HEK293 (cell line): ENCODE measurements around the gene PRSS37.

Experiments
- CTCF ChIA-PET: fragments of 350-600 bp; formaldehyde crosslinking; extraction: SDS; loops from one replicate; lab custom pipeline; 2021; ENCODE audit warnings: antibody characterized with exemption; lab: Yijun Ruan, JAX
- POLR2A ChIA-PET: fragments of 300-600 bp; formaldehyde crosslinking; extraction: SDS; loops from one replicate; lab custom pipeline; 2020; ENCODE audit warnings: antibody characterized with exemption, inconsistent platforms; lab: Yijun Ruan, JAX
- H3K27ac ChIP-seq: fragments of 200-500 bp; sonication (Bioruptor generic); 2 replicates; pipeline ENCODE4 v1.5.1; 2014; ENCODE audit warnings: low read depth, low read length, control low read depth, inconsistent platforms; ENCODE audit errors: extremely low read depth
- H3K36me3 ChIP-seq, 2 experiments: fragments of 200-500 bp in 1 of 2; sonication (Bioruptor generic) in 1 of 2; 1 replicate in 1 of 2; 2 replicates in 1 of 2; pipeline ENCODE4 v1.5.1; 2014 to 2017; ENCODE audit warnings: inconsistent platforms in 2 of 2, low read length in 2 of 2; ENCODE audit not compliant: control insufficient read depth in 2 of 2, insufficient read depth in 1 of 2
- H3K4me1 ChIP-seq: fragments of 200-500 bp; sonication (Bioruptor generic); 2 replicates; pipeline ENCODE4 v1.5.1; 2014; ENCODE audit warnings: mild to moderate bottlenecking, low read length, inconsistent platforms; ENCODE audit not compliant: control insufficient read depth, insufficient read depth
- H3K4me3 ChIP-seq: 2 replicates; pipeline ENCODE4 v1.5.1; 2011; ENCODE audit warnings: low read depth, mild to moderate bottlenecking, control low read depth, low read length, moderate library complexity
- H3K9me3 ChIP-seq: fragments of 200-500 bp; sonication (Bioruptor generic); 2 replicates; pipeline ENCODE4 v1.5.1; 2014; ENCODE audit warnings: low read depth, low read length, inconsistent platforms; ENCODE audit not compliant: control insufficient read depth, insufficient read depth
- ELK4 ChIP-seq: IDR thresholded peaks from 2 replicates; pipeline ENCODE4 v1.6.1; 2011; ENCODE audit warnings: mild to moderate bottlenecking, low read depth, low read length, borderline replicate concordance
- GLI2 ChIP-seq: fragments of 450-650 bp; formaldehyde crosslinking; IDR thresholded peaks from 2 replicates; pipeline ENCODE4; 2017; ENCODE audit warnings: missing biosample characterization, missing genetic modification characterization, low read depth, borderline replicate concordance
- GLI4 ChIP-seq: fragments of 450-650 bp; formaldehyde crosslinking; IDR thresholded peaks from 2 replicates; pipeline ENCODE4 v1.5.1; 2016; ENCODE audit warnings: missing biosample characterization, missing genetic modification characterization
- GLIS1 ChIP-seq: fragments of 450-650 bp; formaldehyde crosslinking; IDR thresholded peaks from 2 replicates; pipeline ENCODE4 v1.5.1; 2016; ENCODE audit warnings: missing biosample characterization, missing genetic modification characterization
- KLF1 ChIP-seq: fragments of 450-650 bp; formaldehyde crosslinking; IDR thresholded peaks from 2 replicates; pipeline ENCODE4 v1.5.1; 2016; ENCODE audit warnings: missing biosample characterization, missing genetic modification characterization
- KLF17 ChIP-seq: fragments of 450-650 bp; formaldehyde crosslinking; IDR thresholded peaks from 2 replicates; pipeline ENCODE4 v1.5.1; 2016; ENCODE audit warnings: missing biosample characterization, missing genetic modification characterization
- MYNN ChIP-seq: fragments of 450-650 bp; formaldehyde crosslinking; IDR thresholded peaks from 2 replicates; pipeline ENCODE4 v1.5.1; 2016; ENCODE audit warnings: missing biosample characterization, missing genetic modification characterization, borderline replicate concordance
- RBAK ChIP-seq: fragments of 450-650 bp; formaldehyde crosslinking; IDR thresholded peaks from 2 replicates; pipeline ENCODE4 v1.5.1; 2016; ENCODE audit warnings: missing biosample characterization, missing genetic modification characterization
- SALL2 ChIP-seq: fragments of 450-650 bp; formaldehyde crosslinking; IDR thresholded peaks from 2 replicates; pipeline ENCODE4 v1.5.0; 2017; ENCODE audit warnings: missing biosample characterization, mild to moderate bottlenecking, missing genetic modification characterization, borderline replicate concordance
- SETDB1 ChIP-seq: IDR thresholded peaks from one replicate; pipeline ENCODE4 v1.6.1; 2017; ENCODE audit warnings: mild to moderate bottlenecking, low read length, moderate library complexity, mixed read lengths; ENCODE audit not compliant: insufficient read length
- SP2 ChIP-seq: fragments of 450-650 bp; formaldehyde crosslinking; IDR thresholded peaks from 2 replicates; pipeline ENCODE4 v1.5.1; 2016; ENCODE audit warnings: missing biosample characterization, missing genetic modification characterization
- ZFP41 ChIP-seq: fragments of 450-650 bp; formaldehyde crosslinking; IDR thresholded peaks from 2 replicates; pipeline ENCODE4 v1.5.1; 2016; ENCODE audit warnings: missing biosample characterization, missing genetic modification characterization, borderline replicate concordance
- ZNF10 ChIP-seq: fragments of 450-650 bp; formaldehyde crosslinking; IDR thresholded peaks from 2 replicates; pipeline ENCODE4 v1.5.1; 2017; ENCODE audit warnings: missing biosample characterization, missing genetic modification characterization
- ZNF121 ChIP-seq: fragments of 450-650 bp; formaldehyde crosslinking; IDR thresholded peaks from 2 replicates; pipeline ENCODE4 v1.5.1; 2016; ENCODE audit warnings: missing biosample characterization, missing genetic modification characterization
- ZNF266 ChIP-seq: fragments of 450-650 bp; formaldehyde crosslinking; IDR thresholded peaks from 2 replicates; pipeline ENCODE4 v1.5.1; 2016; ENCODE audit warnings: missing biosample characterization, missing genetic modification characterization, low read depth
- ZNF37A ChIP-seq: fragments of 450-650 bp; IDR thresholded peaks from 2 replicates; pipeline ENCODE4 v1.5.1; 2018; ENCODE audit warnings: missing biosample characterization, missing genetic modification characterization
- ZNF473 ChIP-seq: fragments of 450-650 bp; formaldehyde crosslinking; IDR thresholded peaks from 2 replicates; pipeline ENCODE4 v1.5.1; 2017; ENCODE audit warnings: missing biosample characterization, missing genetic modification characterization
- ZNF501 ChIP-seq: fragments of 450-650 bp; formaldehyde crosslinking; IDR thresholded peaks from 2 replicates; pipeline ENCODE4 v1.5.1; 2016; ENCODE audit warnings: missing biosample characterization, missing genetic modification characterization
- ZNF530 ChIP-seq: fragments of 450-650 bp; formaldehyde crosslinking; IDR thresholded peaks from 2 replicates; pipeline ENCODE4 v1.5.1; 2016; ENCODE audit warnings: low read depth, missing biosample characterization, missing genetic modification characterization
- ZNF560 ChIP-seq: fragments of 450-650 bp; formaldehyde crosslinking; IDR thresholded peaks from 2 replicates; pipeline ENCODE4 v1.5.1; 2017; ENCODE audit warnings: missing biosample characterization, missing genetic modification characterization, borderline replicate concordance
- ZNF585B ChIP-seq: fragments of 450-650 bp; formaldehyde crosslinking; IDR thresholded peaks from 2 replicates; pipeline ENCODE4 v1.5.1; 2016; ENCODE audit warnings: missing biosample characterization, missing genetic modification characterization
- ZNF624 ChIP-seq: fragments of 450-650 bp; formaldehyde crosslinking; IDR thresholded peaks from 2 replicates; pipeline ENCODE4 v1.5.1; 2017; ENCODE audit warnings: missing biosample characterization, missing genetic modification characterization
- ZNF670 ChIP-seq: fragments of 450-650 bp; formaldehyde crosslinking; IDR thresholded peaks from 2 replicates; pipeline ENCODE4 v1.5.1; 2016; ENCODE audit warnings: missing biosample characterization, missing genetic modification characterization, low read depth
- ZNF747 ChIP-seq: fragments of 450-650 bp; formaldehyde crosslinking; IDR thresholded peaks from 2 replicates; pipeline ENCODE4 v1.5.1; 2016; ENCODE audit warnings: missing biosample characterization, missing genetic modification characterization
- ZNF76 ChIP-seq: fragments of 450-650 bp; formaldehyde crosslinking; IDR thresholded peaks from 2 replicates; pipeline ENCODE4; 2016; ENCODE audit warnings: low read depth, missing biosample characterization, missing genetic modification characterization, borderline replicate concordance
- TF ChIP-seq, protein P1 (sequence below): fragments of 450-650 bp; formaldehyde crosslinking; IDR thresholded peaks from 2 replicates; pipeline ENCODE4 v1.5.1; 2017; ENCODE audit warnings: missing biosample characterization, mild to moderate bottlenecking, missing genetic modification characterization, moderate library complexity
- TF ChIP-seq, protein P2 (sequence below): fragments of 450-650 bp; formaldehyde crosslinking; IDR thresholded peaks from 2 replicates; pipeline ENCODE4 v1.5.1; 2016; ENCODE audit warnings: missing biosample characterization, missing genetic modification characterization

PRSS37 gene

GRCh38 chr7:141875453-141875852 is 34.2 kb upstream of the PRSS37 start:
- CTCF ChIA-PET = no interaction called here

DNA sequence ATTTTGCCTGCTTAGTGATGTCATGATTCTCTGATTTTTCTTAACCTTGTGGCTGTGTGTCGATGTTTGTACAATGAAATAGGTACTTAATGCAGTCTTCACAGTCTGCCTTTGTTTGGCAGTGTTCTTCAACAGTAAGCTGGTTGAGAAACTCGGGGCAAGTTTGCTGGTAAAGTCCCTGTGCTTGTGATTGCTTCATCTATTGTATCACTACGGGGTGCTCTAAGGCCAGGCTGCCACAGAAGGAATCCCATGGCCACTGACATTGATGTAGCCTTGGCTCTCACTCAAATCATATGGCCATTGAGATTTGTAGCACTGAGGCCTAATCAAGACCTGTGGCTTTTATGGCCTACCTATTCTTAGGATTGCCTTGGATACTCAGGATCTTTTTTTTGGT is 33.5 kb upstream of the PRSS37 start:
- POLR2A ChIA-PET = interaction anchor here (0.7 kb wide), 1 partner anchor 46 kb away, joined by 3 read pairs; no protein-coding TSS in a partner anchor
- Histone ChIP-seq H3K27ac (no peak overlapping the region), H3K4me1 (no peaks in the 10 kb centered on the region), H3K36me3 (no peaks in the 10 kb centered on the region), H3K4me3 (no peak overlapping the region), H3K9me3 (no peaks in the 10 kb centered on the region)
- CTCF ChIA-PET = no interaction called here
- TF ChIP-seq KLF17 (tag by site-specific recombination) (no peak), SP2 (tag by site-specific recombination) (no peak), ZNF585B (tag by site-specific recombination) (no peak), ZNF560 (tag by site-specific recombination) (no peak), ZNF10 (no peak), GLI4 (tag by site-specific recombination) (no peak), ZNF473 (tag by site-specific recombination) (no peak), ZNF530 (no peak), ZFP41 (tag by site-specific recombination) (no peak), ZNF670 (no peak), ZNF266 (tag by site-specific recombination) (no peak), SALL2 (tag by site-specific recombination) (no peak), MYNN (no peak), SETDB1 (no peak), ZNF747 (tag by site-specific recombination) (no peak), ZNF121 (tag by site-specific recombination) (no peak), ZNF76 (tag by site-specific recombination) (no peak), GLIS1 (tag by site-specific recombination) (no peak)
- TF ChIP-seq, protein P1, sequence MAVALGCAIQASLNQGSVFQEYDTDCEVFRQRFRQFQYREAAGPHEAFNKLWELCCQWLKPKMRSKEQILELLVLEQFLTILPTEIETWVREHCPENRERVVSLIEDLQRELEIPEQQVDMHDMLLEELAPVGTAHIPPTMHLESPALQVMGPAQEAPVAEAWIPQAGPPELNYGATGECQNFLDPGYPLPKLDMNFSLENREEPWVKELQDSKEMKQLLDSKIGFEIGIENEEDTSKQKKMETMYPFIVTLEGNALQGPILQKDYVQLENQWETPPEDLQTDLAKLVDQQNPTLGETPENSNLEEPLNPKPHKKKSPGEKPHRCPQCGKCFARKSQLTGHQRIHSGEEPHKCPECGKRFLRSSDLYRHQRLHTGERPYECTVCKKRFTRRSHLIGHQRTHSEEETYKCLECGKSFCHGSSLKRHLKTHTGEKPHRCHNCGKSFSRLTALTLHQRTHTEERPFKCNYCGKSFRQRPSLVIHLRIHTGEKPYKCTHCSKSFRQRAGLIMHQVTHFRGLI (tag by site-specific recombination) = no peak
- TF ChIP-seq, protein P2, sequence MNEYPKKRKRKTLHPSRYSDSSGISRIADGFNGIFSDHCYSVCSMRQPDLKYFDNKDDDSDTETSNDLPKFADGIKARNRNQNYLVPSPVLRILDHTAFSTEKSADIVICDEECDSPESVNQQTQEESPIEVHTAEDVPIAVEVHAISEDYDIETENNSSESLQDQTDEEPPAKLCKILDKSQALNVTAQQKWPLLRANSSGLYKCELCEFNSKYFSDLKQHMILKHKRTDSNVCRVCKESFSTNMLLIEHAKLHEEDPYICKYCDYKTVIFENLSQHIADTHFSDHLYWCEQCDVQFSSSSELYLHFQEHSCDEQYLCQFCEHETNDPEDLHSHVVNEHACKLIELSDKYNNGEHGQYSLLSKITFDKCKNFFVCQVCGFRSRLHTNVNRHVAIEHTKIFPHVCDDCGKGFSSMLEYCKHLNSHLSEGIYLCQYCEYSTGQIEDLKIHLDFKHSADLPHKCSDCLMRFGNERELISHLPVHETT (tag by site-specific recombination) = no peak

More at GRCh38 chr7:141875453-141875852, 34.2 kb upstream of the PRSS37 start:
- Histone ChIP-seq H3K27ac (no peak overlapping the region), H3K36me3 (no peaks in the 10 kb centered on the region), H3K4me1 (no peaks in the 10 kb centered on the region)
- TF ChIP-seq ZNF501 = no peak
- TF ChIP-seq RBAK = no peak
- no peak for TF ChIP-seq ZNF624
- no peak for TF ChIP-seq ELK4
- no peak for TF ChIP-seq KLF1
- no peak for TF ChIP-seq ZNF266 (tag by site-specific recombination)
- TF ChIP-seq GLI2 = no peak
- TF ChIP-seq ZNF37A (tag by site-specific recombination) = no peak
- TF ChIP-seq, all 188 proteins: peak for 0
- POLR2A ChIA-PET = interaction anchor here (0.7 kb wide), 1 partner anchor 47 kb away, joined by 3 read pairs; no protein-coding TSS in a partner anchor
- Histone ChIP-seq H3K9me3 (no peaks in the 10 kb centered on the region), H3K4me3 (no peak overlapping the region)
